Retinal pigment epithelial cell (primary cell): ENCODE data around the gene USP25.

ENCODE experiments used
- DNase-seq: peaks from one replicate; pipeline ENCODE4 v3.0.0-alpha.2; 2010; ENCODE audit warnings: low read depth
- H3K4me3 ChIP-seq: 2 replicates; pipeline ENCODE4 v1.5.1; 2011; ENCODE audit warnings: mild to moderate bottlenecking, low read length, control low read depth, moderate library complexity
- CTCF ChIP-seq: conservative IDR thresholded peaks from 2 replicates; pipeline ENCODE4 v1.5.1; 2011; ENCODE audit warnings: low read depth, low read length, control low read depth, inconsistent platforms

The USP25 gene

GRCh38 chr21:15772654-15773053 is 42.9 kb downstream of the USP25 start:
- no peak overlapping the region for H3K4me3 ChIP-seq
- DNase-seq: no peak
- TF ChIP-seq CTCF: no peak

- no peak for TF ChIP-seq CTCF
- no peak overlapping the region for H3K4me3 ChIP-seq
- no peak for DNase-seq
Measured at GRCh38 chr21:15774590-15774989, 44.8 kb downstream of the USP25 start.

GRCh38 chr21:15775291-15775690 is 45.5 kb downstream of the USP25 start:
- no peak for TF ChIP-seq CTCF
- H3K4me3 ChIP-seq: no peak overlapping the region
- DNase-seq: no peak

GRCh38 chr21:15775981-15776380 is 46.2 kb downstream of the USP25 start:
- no peak overlapping the region for H3K4me3 ChIP-seq
- peak; percentile 54 for DNase-seq
- no peak for TF ChIP-seq CTCF

GRCh38 chr21:15776818-15777217 is 47.0 kb downstream of the USP25 start:
- no peak for DNase-seq
- H3K4me3 ChIP-seq: no peak overlapping the region
- TF ChIP-seq CTCF: no peak

GRCh38 chr21:15781986-15782385 is 52.2 kb downstream of the USP25 start:
- no peak for TF ChIP-seq CTCF
- no peak for DNase-seq

GRCh38 chr21:15788847-15789523 is 59.2 kb downstream of the USP25 start:
- peak; percentile 65 for DNase-seq
- TF ChIP-seq CTCF: no peak

More at GRCh38 chr21:15781986-15782385, 52.2 kb downstream of the USP25 start:
- H3K4me3 ChIP-seq: no peak overlapping the region

More at GRCh38 chr21:15788847-15789523, 59.2 kb downstream of the USP25 start:
- H3K4me3 ChIP-seq: no peak overlapping the region
